Muscle of back (tissue), 11 donors: ENCODE measurements around the gene GFRA1. TPM values are rescaled to one million over a fixed set of nuclear protein-coding genes. Genes with fewer than 3 reads are reported as not detected.
"Not testable (repeated sequence)": the region's sequence is repeated elsewhere in the genome, so short reads cannot be mapped to it uniquely, and the experiment has no call there.

ENCODE experiments used
- DNase-seq, 3 donors: peaks; one replicate each; pipeline versions ENCODE4 v3.0.0 to v3.0.0-alpha.2; 2013
- polyA plus RNA-seq, 10 donors: library from polyadenylated mRNA; unstranded; fragments of 120-200 nt; gene quantifications; one replicate each; pipeline ENCODE4 v1.2.1, GENCODE V29; 2013; ENCODE audit not compliant: insufficient read length in 10 of 10

The GFRA1 gene
- polyA plus RNA-seq, 10 donors: 28.0 to 45.7 (median 37.4) TPM

GRCh38 chr10:116039612-116040011, 233.4 kb downstream of the GFRA1 start:
- no peak for DNase-seq

- no peak for DNase-seq
Observed at GRCh38 chr10:116038259-116038658, 234.7 kb downstream of the GFRA1 start.

GRCh38 chr10:116035406-116035805, 237.6 kb downstream of the GFRA1 start:
- not testable (repeated sequence) for DNase-seq

- DNase-seq: no peak
Observed at GRCh38 chr10:116030576-116030975, 242.4 kb downstream of the GFRA1 start.

GRCh38 chr10:116029826-116030225, 243.2 kb downstream of the GFRA1 start:
- DNase-seq: no peak

GRCh38 chr10:116027355-116027754, 245.7 kb downstream of the GFRA1 start:
- no peak for DNase-seq

GRCh38 chr10:116026725-116027124, 246.3 kb downstream of the GFRA1 start:
- no peak for DNase-seq

- no peak for DNase-seq
Observed at GRCh38 chr10:116026315-116026714, 246.7 kb downstream of the GFRA1 start.

- no peak for DNase-seq
Observed at GRCh38 chr10:116024271-116024878, 248.6 kb downstream of the GFRA1 start.

GRCh38 chr10:116017405-116017804, 255.6 kb downstream of the GFRA1 start:
- no peak for DNase-seq

GRCh38 chr10:116015583-116016333, 257.2 kb downstream of the GFRA1 start:
- DNase-seq: no peak

GRCh38 chr10:116014871-116015582, 258.0 kb downstream of the GFRA1 start:
- no peak for DNase-seq

- DNase-seq: no peak
Observed at GRCh38 chr10:116014326-116014725, 258.7 kb downstream of the GFRA1 start.

- no peak for DNase-seq
Observed at GRCh38 chr10:116011929-116012328, 261.1 kb downstream of the GFRA1 start.

- no peak for DNase-seq
Observed at GRCh38 chr10:116007256-116007891, 265.6 kb downstream of the GFRA1 start.

Other genes starting within 250 kb of the GFRA1 start
- gene CCDC172, start 51.2 kb upstream of the GFRA1 start, polyA plus RNA-seq: not detected
- gene PNLIPRP3, start 154.6 kb upstream of the GFRA1 start, polyA plus RNA-seq: 1 to 10 TPM in 1 of 10 donors, under 1 TPM in 1, not detected in 8; 0.08 to 1.3 TPM